Stimulated activated CD8-positive, alpha-beta memory T cell treated with anti-CD3 and anti-CD28 coated beads, Interleukin-7, amount 100 ng/mL, for 1 hour (primary cell): ENCODE data around the gene MBD3L2B.
"Not testable (repeated sequence)": the region's sequence is repeated elsewhere in the genome, so short reads cannot be mapped to it uniquely, and the experiment has no call there.

Experiments used
- DNase-seq, 2 donors: peaks; one replicate each; pipeline ENCODE4 v3.0.0-alpha.2; 2020; ENCODE audit warnings: low read depth in 2 of 2

Gene MBD3L2B

DNA sequence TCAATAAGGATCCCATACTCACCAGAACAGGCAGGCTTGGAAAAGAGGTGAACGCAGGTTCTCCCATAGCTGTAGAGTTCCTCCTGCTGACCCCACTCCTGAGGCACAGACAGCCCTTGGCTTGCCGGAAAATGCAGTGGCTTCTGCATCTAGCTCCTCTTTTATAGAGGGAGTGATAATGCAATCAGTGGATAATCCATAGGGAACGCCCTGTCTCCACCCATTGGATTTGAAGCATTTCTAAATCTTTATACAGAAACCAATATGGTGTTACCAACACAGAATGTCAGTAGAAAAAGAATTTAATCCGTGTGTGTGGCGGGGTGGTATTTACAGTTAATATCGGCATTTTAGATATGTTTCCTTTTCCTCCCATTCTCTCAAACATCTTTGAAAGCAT, at the start of gene MBD3L2B:
MBD3L2B (minus strand) TSS at position 101 of the 400 bp plus-strand sequence; CDS start at position 67, 34 bp downstream.
- not testable (repeated sequence) for DNase-seq

DNA sequence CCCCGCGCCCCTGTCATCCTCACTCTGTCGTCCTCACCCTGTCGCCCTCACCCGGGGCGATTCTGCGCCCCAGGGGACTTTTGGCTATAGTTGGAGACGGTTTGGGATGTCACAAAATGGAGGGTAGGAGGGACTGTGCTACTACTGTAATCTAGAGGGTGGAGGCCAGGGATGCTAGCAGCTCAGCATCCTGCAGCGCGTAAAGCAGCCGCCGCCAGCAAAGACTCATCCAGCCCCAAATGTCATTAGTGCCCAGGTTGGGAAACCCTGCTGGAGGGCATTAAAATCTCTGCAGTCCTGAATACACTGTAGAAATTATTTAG, 48.6 kb upstream of the MBD3L2B start:
- no peak for DNase-seq

DNA sequence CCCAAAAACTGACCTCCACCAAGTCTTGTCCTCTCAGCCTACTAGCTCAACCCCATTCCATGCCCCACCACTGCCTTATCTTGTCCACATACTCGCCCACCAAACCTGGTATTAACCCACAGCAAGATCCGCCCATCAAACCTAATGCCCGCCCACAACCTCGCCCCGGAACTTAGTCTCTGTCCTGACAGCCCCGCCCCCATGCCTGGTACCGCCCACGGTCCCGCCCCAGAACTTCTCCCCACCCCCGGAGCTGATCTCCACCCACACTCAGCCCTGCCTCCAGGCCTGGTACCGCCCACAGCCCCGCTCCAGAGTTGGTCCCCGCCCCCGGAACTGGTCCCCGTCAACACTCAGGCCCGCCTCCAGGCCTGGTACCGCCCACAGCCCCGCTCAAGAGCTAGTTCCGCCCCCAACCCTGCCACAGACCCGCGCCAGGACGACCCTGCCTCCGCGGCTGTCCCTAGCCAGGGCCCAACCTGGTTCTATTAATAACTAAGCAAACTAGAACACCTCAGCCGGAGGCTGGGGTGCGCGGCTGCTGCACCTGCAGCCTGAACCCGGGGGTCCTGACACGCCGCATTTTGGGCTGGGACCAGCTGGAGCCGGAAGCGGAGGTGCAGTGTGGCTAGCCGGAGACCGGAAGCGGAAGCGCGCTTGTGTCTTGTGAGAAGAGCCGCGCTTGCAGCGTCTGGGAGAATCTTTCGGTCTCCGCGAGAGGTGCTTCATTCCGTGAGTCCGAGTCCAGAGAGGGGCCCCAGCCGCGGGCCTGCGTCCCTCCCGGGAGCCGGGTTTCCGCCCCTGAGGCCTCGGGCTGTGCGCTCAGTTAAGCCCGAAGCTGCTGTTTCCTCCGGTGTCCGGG, 48.0 kb upstream of the MBD3L2B start, which contains the start of gene ZNF557:
ZNF557 (plus strand) TSS at position 662 of the 862 bp plus-strand sequence. CDS start 5,372 bp downstream, outside the sequence.
- DNase-seq = peak; percentile 96 to 99

DNA sequence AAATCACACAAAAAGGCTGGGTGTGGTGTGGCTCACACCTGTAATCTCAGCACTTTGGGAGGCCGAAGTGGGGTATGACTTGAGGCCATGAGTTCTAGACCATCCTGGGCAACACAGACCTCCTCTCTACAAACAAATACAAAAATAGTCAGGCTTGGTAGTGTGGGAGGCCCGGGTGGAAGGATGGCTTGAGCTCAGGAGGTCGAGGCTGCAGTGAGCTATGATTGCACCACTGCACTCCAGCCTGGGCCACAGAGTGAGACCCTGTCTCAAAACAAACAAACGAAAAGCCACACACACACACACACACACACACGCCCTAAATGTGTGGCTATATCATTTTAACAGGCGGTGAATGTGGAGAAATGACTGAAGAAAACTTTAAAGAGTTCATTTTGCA, 47.4 kb upstream of the MBD3L2B start:
- DNase-seq = no peak

DNA sequence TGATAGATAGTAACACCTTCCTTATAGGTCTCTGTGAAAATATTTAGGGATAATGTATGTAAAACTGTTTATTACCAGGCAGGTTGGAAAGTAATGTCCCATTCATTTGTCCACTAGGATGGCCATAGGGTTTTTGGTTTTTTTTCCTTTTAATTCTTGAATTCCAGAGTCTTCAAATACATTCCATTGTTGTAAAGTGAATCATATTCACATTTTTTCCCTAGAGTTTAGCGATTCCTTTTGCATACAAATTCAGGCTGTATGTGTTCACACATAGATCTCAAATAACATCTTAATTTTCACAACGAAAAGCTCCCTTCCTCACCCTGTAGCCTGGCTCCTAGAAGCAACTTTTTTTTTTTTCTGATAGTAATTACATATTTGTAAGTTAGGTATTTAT, 46.5 kb upstream of the MBD3L2B start:
- no peak for DNase-seq

DNA sequence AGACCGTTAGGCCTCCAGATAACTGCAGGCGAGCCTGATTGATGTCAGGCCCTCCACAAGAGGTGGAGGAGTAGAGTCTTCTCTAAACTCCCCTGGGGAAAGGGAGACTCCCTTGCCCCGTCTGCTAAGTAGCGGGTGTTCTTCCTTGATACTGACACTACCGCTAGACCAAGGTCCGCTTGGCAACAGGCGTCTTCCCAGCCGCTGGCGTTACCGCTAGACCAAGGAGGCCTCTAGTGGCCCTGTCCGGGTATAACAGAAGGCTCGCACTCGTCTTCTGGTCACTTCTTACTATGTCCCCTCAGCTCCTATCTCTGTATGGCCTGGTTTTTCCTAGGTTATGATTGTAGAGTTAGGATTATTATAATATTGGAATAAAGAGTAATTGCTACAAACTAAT, 45.9 kb upstream of the MBD3L2B start:
- DNase-seq = not testable (repeated sequence)

DNA sequence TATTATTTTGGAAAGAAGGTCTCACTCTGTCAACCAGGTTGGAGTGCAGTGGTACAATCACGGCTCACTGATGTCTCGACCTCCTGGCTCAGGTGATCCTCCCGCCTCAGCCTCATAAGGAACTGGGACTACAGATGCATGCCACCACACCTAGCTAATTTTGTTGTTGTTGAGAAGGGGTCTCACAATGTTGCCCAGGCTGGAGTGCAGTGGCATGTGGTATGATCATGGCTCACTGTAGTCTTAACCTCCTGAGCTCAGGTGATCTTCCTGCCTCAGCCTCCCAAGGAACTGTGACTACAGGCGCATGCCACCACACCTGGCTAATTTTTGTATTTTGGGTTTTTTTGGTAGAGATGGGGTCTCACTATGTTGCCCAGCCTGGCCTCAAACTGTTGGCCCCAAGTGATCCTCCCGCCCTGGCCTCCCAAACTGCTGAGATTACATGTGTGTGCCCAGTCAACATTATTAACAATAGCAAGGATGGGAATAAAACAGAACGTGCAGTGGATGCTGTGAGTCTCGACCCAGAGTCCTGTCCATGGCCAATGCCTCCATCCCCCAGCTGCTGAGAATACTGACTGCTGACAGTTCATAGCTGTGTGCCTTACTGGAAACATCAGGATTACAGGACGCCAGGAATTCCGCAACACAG, 42.7 kb upstream of the MBD3L2B start:
- no peak for DNase-seq

DNA sequence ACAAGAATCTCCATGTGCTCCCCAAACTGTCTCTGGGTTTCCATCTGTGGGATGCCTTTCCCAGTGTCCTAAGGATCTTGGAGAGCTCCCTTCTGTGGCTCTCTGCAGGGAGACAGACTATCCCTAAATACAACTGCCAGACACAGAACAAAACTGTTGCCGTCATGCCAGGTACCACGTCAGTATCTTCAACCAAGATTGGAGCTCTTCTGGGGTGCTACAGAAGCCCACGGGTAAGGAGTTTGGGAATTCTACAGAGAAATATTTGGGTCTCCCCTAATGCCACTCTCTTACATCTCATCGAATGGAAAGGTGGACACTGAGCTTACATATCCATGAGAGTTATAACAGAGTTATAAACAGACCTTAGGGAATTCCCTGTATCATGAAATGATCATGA, 42.1 kb upstream of the MBD3L2B start:
- DNase-seq = no peak

DNA sequence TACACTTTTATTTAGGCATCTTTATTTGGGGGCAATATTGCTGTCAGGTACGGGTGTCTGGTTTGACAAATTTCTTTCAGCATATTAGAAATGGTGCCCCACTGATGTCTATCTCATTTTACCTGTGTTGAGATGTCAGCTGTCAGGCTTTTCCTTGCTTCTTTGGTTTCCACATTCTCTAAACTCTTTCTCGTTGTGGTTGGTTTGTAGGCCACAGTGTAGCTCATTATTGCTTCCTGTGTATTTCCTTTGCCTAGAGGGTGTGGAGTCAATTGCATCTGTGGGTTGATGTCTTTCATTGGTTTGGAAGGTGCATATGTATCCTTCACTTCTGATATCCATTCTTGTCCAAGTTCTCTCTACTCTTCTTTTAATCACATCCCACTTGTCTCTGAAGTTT, 38.7 kb upstream of the MBD3L2B start:
- not testable (repeated sequence) for DNase-seq

DNA sequence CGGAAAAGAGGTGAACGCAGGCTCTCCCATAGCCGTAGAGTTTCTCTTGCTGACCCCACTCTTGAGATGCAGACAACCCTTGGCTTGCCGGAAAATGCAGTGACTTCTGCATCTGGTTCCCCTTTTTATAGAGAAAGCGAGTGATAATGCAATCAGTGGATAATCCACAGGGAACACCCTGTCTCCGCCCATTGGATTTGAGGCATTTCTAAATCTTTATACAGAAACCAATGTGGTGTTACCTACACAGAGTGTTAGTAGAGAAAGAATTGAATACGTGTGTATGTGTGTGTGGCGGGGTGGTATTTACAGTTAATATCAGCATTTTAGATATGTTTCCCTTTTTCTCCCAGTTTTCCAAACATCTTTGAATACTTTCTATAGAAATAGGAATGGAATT, 37.3 kb upstream of the MBD3L2B start, which contains the start of gene MBD3L3:
MBD3L3 (minus strand) TSS at position 101 of the 400 bp plus-strand sequence; CDS start at position 30, 71 bp downstream.
- not testable (repeated sequence) for DNase-seq

DNA sequence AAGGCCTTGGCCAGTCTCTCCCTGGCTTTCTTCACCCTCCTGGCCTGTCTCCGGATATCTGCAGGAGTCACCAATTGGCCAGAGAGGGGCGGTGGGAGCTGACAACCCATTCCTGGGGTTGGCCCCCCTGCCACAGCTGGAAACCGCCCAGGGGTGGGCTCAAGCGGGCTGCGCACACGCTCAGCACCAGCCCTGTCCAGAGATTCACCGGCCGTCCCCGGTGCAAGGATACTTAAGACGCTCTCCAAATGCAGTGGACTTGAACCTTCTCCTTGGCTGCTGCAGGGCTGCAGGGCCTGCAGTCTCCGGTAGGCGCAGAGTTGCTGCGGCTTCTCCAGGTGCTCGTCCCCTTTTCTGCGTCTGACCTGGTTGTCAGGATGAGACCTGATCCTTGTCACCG, 35.1 kb upstream of the MBD3L2B start:
- not testable (repeated sequence) for DNase-seq

DNA sequence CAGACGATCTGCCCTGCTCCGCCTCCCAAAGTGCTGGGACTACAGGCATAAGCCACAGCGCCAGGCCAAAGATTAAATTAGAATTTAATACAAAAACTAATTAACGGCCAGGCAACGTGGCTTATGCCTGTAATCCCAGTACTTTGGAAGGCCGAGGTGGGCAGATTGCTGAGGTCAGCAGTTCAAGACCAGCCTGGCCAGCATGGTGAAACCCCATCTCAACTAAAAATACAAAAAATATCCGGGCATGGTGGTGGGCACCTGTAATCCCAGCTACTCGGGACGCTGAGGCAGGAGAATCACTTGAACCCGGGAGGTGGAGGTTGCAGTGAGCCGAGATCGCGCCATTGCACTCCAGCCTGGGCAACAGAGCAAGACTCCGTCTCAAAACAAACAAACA, 34.4 kb upstream of the MBD3L2B start:
- DNase-seq = not testable (repeated sequence)

DNA sequence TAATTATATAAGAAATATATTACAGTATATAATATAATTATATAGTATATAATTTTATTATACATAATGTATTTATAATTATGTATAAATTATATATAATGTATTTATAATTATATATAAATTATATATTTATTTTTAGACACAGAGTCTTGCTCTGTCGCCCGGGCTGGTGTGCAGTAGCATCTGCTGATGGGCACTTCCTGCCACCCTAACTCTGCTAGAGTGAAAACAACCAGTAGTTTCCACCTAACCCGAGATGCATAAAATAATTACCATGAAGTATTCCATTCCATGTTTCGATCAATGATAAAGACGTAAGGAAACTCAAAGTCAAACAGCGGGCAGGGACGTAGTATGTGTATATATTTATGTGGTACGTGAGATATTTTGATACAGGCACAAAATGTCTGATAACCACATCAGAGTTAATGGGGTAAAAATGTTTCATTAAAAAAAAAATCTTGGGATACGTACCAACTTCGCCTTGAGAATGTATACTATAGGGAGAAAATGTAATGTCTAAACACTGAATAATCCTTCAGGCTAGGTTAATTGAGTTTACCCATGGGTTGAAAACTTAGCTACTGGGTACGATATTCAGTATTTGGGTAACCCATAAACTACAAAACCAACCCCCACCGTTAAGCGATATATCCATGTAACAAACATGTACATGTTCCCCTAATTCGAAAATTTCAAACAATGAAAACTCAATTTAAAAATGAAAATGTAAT, 33.6 kb upstream of the MBD3L2B start:
- not testable (repeated sequence) for DNase-seq

DNA sequence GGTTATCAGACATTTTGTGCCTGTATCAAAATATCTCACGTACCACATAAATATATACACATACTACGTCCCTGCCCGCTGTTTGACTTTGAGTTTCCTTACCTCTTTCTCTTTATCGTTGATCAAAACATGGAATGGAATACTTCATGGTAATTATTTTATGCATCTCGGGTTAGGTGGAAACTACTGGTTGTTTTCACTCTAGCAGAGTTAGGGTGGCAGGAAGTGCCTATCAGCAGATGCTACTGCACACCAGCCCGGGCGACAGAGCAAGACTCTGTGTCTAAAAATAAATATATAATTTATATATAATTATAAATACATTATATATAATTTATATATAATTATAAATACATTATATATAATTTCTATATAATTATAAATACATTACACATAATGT, 31.7 kb upstream of the MBD3L2B start:
- not testable (repeated sequence) for DNase-seq

DNA sequence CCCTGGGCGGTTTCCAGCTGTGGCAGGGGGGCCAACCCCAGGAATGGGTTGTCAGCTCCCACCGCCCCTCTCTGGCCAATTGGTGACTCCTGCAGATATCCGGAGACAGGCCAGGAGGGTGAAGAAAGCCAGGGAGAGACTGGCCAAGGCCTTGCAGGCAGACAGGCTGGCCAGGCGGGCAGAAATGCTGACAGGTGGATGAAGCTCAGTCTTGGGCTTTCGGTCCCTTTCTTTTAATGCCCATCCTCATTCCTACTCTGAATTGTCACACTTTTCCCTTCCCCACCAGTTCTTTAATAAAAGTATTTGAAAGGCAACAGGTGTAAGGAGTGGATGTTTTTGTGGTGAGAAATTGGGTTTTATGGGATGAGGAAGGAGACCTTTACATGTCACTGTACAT, 30.2 kb upstream of the MBD3L2B start:
- DNase-seq = not testable (repeated sequence)

DNA sequence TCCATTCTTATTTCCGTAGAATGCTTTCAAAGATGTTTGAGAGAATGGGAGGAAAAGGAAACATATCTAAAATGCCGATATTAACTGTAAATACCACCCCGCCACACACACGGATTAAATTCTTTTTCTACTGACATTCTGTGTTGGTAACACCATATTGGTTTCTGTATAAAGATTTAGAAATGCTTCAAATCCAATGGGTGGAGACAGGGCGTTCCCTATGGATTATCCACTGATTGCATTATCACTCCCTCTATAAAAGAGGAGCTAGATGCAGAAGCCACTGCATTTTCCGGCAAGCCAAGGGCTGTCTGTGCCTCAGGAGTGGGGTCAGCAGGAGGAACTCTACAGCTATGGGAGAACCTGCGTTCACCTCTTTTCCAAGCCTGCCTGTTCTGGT, 27.8 kb upstream of the MBD3L2B start, which contains the start of gene MBD3L2:
MBD3L2 (plus strand) TSS at position 301 of the 400 bp plus-strand sequence; CDS start at position 354, 53 bp downstream.
- not testable (repeated sequence) for DNase-seq

DNA sequence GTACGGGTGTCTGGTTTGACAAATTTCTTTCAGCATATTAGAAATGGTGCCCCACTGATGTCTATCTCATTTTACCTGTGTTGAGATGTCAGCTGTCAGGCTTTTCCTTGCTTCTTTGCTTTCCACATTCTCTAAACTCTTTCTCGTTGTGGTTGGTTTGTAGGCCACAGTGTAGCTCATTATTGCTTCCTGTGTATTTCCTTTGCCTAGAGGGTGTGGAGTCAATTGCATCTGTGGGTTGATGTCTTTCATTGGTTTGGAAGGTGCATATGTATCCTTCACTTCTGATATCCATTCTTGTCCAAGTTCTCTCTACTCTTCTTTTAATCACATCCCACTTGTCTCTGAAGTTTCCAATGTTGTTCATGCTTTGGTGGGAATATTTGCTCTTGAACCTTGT, 20.3 kb upstream of the MBD3L2B start:
- DNase-seq = not testable (repeated sequence)

DNA sequence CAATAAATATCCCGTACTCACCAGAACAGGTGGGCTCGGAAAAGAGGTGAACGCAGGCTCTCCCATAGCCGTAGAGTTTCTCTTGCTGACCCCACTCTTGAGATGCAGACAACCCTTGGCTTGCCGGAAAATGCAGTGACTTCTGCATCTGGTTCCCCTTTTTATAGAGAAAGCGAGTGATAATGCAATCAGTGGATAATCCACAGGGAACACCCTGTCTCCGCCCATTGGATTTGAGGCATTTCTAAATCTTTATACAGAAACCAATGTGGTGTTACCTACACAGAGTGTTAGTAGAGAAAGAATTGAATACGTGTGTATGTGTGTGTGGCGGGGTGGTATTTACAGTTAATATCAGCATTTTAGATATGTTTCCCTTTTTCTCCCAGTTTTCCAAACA, 18.8 kb upstream of the MBD3L2B start, which contains the start of gene MBD3L4:
MBD3L4 (minus strand) TSS at position 101 of the 400 bp plus-strand sequence; CDS start at position 66, 35 bp downstream.
- DNase-seq = not testable (repeated sequence)

DNA sequence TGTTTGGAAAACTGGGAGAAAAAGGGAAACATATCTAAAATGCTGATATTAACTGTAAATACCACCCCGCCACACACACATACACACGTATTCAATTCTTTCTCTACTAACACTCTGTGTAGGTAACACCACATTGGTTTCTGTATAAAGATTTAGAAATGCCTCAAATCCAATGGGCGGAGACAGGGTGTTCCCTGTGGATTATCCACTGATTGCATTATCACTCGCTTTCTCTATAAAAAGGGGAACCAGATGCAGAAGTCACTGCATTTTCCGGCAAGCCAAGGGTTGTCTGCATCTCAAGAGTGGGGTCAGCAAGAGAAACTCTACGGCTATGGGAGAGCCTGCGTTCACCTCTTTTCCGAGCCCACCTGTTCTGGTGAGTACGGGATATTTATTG, 9.0 kb upstream of the MBD3L2B start, which contains the start of gene MBD3L5:
MBD3L5 (plus strand) TSS at position 301 of the 400 bp plus-strand sequence; CDS start at position 335, 34 bp downstream.
- not testable (repeated sequence) for DNase-seq

DNA sequence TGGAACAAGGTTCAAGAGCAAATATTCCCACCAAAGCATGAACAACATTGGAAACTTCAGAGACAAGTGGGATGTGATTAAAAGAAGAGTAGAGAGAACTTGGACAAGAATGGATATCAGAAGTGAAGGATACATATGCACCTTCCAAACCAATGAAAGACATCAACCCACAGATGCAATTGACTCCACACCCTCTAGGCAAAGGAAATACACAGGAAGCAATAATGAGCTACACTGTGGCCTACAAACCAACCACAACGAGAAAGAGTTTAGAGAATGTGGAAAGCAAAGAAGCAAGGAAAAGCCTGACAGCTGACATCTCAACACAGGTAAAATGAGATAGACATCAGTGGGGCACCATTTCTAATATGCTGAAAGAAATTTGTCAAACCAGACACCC, 7.6 kb upstream of the MBD3L2B start:
- DNase-seq = not testable (repeated sequence)

DNA sequence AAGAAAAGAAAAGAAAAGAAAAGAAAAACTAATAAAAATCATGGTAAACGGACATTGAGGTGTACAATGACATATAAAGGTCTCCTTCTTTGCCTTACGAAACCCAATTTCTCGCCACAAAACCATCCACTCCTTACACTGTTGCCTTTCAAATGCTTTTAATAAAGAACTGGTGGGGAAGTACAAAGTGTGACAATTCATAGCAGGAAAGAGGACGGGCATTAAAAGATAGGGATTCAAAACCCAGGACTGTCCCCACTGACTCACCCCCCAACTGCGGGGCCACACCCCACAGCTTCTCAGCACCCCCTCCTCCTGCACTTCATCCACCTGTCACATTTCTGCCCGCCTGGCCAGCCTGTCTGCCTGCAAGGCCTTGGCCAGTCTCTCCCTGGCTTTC, 2.4 kb downstream of the MBD3L2B start:
- no peak for DNase-seq

DNA sequence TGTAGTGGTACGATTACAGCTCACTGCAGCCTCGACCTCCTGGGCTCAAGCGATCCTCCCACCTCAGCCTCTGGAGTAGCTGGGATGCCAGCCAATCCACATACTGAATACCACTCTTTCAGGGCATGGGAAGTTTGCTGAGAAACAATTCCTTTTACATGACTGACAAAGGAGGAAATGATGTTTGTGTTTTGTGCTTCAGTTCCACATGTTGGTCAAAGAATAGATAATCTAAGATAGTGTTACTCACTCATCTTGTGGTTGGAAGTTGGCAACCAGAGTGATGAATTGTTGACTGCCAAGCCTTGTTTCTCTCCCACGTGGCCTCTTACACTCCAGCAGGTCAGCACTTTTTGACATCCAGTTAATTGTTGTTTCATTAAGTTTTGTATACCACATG, 7.6 kb downstream of the MBD3L2B start:
- DNase-seq = no peak
